IPS-18c (cell line): ENCODE measurements around the gene SBNO2.
A peak's percentile ranks its signal among the peaks of the same experiment; 100 is the strongest.

Source experiments
- H3K4me3 ChIP-seq: 2 replicates; pipeline ENCODE4 v1.7.0; 2013; ENCODE audit warnings: low read depth, mild to moderate bottlenecking, low read length, moderate library complexity; ENCODE audit not compliant: insufficient read depth
- H3K9me3 ChIP-seq: one replicate; pipeline ENCODE4 v1.6.1; 2013; ENCODE audit warnings: mild to moderate bottlenecking, low read length, moderate library complexity; ENCODE audit not compliant: control insufficient read depth, insufficient read depth

SBNO2 gene

DNA sequence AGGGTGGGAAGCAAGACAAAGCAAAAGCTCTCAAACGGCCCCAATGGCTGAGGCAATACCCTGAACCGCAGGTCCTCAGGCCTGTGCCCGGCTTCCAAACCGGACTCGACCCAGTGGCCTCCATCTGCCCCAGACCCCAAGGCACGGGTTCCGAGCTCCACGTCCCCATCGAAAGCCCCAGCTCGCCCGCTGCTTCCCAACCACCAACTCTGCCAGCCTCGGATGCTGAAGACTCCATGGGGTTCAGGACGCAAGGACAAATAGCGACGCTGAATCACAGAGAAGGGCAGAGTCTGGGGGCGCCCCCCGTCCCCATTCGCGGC is 79.5 kb downstream of the SBNO2 start:
- H3K4me3 ChIP-seq: peak overlapping the region; percentile 89
- no peaks in the 10 kb centered on the region for H3K9me3 ChIP-seq

DNA sequence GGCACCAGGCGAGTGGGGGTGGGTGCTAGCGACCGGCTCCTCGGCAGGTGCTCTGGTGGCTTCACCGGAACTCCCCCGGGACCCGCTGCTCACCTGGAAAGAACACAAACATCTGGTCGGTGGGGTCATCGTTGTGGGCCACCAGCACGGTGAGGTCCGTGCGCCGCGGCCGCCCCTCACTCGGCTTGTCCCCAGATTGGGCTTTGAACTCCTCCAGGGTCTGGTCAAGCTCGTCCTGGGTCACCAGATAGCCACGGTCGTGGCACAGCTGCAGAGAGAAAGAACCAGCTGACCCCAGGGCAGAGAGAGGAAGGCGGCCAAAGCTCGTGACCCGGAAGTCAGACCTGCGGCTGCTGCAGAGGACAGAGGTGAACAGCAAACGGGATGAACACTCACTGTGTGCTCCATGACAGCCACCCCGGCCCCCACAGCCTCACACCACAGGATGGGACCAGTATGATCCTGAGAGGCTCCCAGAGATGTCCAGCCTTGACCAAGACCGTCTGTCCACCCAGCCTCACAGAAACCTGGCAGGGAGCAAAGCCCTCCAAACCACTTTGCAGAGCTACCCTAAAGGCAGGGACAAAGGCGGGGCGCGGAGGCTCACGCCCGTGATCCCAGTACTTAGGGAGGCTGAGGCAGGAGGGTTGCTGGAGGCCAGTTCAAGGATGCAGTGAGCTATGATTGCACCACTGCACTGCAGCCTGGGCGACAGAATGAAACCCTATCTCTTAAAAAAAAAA is 80.1 kb downstream of the SBNO2 start:
- peak overlapping the region; percentile 89 for H3K4me3 ChIP-seq

DNA sequence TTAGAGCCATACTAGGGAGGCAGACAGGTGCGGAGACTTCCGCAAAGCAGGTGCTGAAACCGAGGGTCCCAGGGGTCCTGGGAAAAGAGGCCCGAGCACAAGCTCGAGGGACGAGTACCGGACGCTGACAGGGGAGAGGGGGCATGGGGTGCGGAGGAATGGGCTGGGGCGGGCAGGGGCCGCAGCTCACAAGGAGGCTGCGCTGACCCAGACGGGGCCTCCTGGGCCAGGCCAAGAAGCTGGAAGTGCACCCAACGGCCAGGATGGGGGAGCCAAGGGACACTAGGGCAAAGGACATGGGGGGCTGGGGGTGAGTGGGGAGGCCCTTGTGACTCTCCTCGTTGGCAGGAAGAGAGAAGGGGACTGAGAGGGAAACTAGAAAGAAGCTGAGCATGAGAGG is 80.7 kb downstream of the SBNO2 start:
- no peaks in the 10 kb centered on the region for H3K9me3 ChIP-seq
- no peak overlapping the region for H3K4me3 ChIP-seq

More for the DNA sequence above, 80.1 kb downstream of the SBNO2 start:
- H3K9me3 ChIP-seq: no peaks in the 10 kb centered on the region

DNA sequence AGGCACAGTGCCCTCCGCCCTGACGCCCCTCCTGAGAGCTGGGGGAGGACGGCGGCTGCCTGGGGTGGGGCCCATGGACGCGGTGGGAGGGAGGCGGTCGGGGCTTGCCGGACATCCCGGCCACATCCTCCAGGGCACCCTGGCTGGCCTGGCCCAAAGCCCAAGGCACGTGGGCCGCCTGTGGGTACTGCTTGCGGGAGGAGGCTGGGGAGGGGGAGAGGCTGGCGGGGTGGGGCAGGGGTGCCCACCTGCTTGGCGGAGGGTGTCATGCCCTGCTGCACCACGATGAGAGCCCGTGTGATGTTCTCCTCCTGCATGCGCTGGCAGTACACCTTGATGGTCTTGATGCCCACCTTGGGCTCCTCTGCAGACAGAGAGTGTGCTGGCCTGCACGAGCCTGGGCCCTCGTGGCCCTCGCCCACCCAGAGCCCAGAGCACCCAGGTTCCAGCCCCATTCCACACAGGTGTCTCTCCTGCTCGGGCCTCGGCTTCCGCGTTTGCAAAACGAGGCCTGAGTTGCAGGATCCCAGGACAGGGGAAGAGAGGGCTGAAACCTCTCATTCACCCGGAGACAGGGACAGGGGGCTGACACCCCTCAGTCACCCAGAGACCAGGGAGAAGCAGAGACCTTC is 82.4 kb downstream of the SBNO2 start:
- Histone ChIP-seq H3K4me3 (no peak overlapping the region), H3K9me3 (no peaks in the 10 kb centered on the region)

DNA sequence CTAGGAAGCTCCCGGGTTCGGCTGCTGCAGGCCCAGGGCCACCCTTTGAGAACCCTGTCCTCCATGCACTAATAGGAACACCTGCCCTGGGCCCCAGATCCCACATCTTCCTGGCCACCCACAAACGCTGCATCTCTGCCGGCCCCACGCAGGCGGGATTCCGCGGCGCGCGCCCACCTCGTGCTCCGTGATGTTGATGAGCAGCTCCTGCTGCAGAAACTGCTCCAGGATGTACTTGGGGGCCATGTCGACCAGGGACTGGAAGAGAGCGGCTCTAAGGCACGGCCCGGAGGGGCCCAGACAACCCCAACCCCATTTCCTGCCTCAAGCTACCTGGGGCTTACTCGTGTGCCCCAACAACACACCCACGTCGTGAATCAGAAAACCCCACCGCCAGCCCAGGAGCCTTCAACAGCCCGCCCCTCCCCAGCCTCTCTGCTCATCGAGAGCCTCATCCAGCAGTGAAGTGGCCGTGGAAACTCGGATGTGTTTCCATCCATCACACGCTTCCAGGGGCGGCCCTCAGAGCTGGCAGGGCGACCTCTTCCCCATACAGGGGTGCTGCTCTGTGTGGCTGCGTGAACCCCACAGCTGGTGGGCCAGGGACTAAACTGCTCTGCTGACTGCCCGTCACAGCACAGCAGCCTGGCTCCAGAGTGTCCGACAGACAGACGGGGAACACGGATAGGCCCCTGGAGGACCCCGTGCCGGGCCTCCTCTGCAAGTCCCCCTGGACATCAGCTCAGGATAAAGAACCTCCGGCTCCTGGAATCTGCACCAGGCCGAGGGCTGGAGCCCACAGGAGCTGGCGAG is 83.1 kb downstream of the SBNO2 start:
- H3K9me3 ChIP-seq: no peaks in the 10 kb centered on the region
- H3K4me3 ChIP-seq: no peak overlapping the region

DNA sequence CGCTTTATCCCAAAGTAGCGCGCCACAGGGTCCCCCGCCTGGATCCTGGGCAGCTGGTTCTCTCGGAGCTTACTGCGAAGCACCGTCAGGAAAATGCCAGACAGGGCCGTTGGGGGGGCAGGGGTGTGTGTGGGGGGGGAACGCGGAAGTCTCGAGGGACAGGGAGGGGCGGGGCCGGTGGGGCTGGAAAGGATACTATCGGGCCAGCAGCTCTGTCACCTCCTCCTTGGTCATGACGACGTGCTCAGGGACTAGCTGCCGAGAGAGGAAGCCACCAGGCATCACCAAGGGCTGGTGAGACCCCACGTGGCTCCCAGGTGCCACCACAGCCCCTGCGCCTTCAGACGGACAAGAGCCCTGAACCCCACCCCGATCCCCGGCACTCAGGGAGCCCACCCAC is 84.2 kb downstream of the SBNO2 start:
- Histone ChIP-seq H3K9me3 (no peaks in the 10 kb centered on the region), H3K4me3 (no peak overlapping the region)

DNA sequence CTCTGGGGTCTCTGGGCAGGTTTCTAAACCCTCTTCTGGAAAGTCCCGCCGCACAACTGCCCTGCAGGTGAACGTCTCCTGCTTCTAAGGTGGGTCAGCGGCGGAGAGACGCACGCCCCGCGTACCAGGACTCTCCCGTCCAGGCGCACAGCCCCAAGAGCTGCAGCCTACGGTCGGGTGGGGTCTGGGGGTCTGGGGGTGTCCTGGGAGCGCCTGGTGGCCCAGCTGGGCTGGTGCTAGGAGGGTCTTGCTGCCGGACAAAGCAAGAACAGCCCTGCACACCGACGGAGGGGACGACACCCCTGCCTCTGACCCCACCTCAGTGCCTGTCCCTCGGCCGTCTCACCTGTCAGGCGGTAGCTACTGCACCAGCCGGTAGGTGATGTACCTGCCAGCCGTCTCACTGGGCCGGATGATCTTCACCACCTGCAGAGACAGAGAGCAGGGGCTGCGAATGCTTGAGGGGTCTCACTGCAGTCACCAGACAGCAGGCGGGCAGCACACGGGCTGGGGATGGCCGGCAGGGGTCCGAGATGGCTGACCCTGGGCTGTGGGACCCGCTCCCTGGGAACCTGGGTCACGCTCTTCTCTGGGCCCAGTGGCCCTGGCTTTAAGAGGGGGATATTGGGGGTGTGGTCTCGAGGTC is 84.8 kb downstream of the SBNO2 start:
- no peaks in the 10 kb centered on the region for H3K9me3 ChIP-seq
- no peak overlapping the region for H3K4me3 ChIP-seq

GRCh38 chr19:1088416-1089010 is 85.6 kb downstream of the SBNO2 start:
- Histone ChIP-seq H3K4me3 (no peak overlapping the region), H3K9me3 (no peaks in the 10 kb centered on the region)

DNA sequence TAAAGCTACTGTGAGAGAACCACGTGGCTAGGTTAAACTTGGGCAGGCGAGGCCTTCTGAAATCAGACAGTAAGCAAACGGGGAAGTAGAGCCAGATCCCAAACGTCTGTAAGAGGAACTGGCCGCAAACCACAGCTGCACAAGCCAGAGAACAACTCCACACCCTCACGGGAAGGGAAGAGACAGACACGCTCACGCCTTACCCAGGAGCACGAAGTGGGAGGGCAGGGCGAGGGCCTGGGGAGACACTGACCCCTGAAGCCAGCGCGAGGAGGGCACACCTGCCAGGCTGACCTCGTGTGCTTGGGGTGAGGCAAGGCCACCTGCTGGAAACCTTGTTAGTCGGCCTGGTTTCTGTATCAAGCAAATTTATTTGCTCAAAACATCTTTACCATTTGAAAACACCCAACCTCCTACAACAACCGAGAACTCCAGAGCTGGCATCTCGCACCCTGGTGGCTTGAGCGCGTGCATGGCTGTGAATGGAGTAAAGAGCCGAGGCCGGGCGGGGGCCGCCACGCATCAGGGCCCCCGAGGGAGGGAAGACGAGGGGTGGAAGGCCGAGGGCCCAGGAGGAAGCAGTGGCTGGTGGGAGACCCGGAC is 86.2 kb downstream of the SBNO2 start:
- Histone ChIP-seq H3K4me3 (no peak overlapping the region), H3K9me3 (no peaks in the 10 kb centered on the region)

- no peak overlapping the region for H3K4me3 ChIP-seq
- no peaks in the 10 kb centered on the region for H3K9me3 ChIP-seq
Measured at GRCh38 chr19:1086613-1087012, 87.5 kb downstream of the SBNO2 start.

DNA sequence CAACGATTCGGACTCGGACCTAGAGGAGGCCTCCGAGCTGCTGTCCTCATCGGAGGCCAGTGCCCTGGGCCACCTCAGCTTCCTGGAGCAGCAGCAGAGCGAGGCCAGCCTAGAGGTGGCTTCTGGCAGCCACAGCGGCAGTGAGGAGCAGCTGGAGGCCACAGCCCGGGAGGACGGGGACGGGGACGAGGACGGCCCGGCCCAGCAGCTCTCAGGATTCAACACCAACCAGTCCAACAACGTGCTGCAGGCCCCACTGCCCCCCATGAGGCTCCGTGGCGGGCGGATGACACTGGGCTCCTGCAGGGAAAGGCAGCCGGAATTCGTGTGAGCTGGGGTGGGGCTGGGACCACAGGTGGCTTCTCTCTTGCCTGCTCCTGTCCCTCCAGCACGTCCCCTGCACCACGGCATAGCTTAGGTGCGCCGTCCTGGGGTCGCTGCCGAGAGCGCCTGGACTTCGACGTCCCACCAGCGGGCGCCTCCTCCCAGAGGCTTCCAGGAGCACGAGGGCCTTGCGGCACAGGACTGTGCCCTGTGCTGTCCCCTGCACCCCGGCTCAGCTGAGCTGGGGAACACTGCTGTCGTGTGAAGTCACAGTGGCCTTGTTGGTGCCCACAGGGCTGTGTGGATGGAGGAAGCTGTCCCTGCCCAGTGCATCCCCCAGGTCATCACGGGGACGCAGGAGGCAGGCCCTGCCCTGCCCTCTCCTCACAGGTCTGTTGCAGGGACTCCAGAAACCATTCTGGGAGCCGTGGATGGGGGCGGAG is 88.2 kb downstream of the SBNO2 start:
- no peaks in the 10 kb centered on the region for H3K9me3 ChIP-seq
- H3K4me3 ChIP-seq: no peak overlapping the region

- no peaks in the 10 kb centered on the region for H3K9me3 ChIP-seq
- H3K4me3 ChIP-seq: no peak overlapping the region
Measured at GRCh38 chr19:1085053-1085658, 88.9 kb downstream of the SBNO2 start.

GRCh38 chr19:1084024-1084868 is 89.8 kb downstream of the SBNO2 start:
- no peak overlapping the region for H3K4me3 ChIP-seq
- no peaks in the 10 kb centered on the region for H3K9me3 ChIP-seq

- Histone ChIP-seq H3K9me3 (no peaks in the 10 kb centered on the region), H3K4me3 (peak overlapping the region; percentile 40; the same call in 1 of the 2 replicates)
Measured at GRCh38 chr19:1082928-1083816, 90.9 kb downstream of the SBNO2 start.
